ENCODE results near the gene NEK7.

- TF ChIP-seq YY1 (IDR thresholded peaks at IDR 0.05; ENCODE audit: insufficient read depth, insufficient read length) (no peak), ZNF274 (IDR thresholded peaks at IDR 0.05; ENCODE audit: low read depth, low read length) (no peak)
These were observed 114.7 kb downstream of the NEK7 start for GRCh38 chr1:198271467-198271866.

Data from NT2/D1 (cell line).